ENCODE data around the gene XK. TPM values are rescaled to one million over a fixed set of nuclear protein-coding genes. Genes with fewer than 3 reads are reported as not detected.

XK gene
- total RNA-seq, 2 donors from 2014 or later, result 0.17 to 0.33 TPM

GRCh38 chrX:37692918-37693317, 7.3 kb downstream of the XK start:
- Mint-ChIP-seq H3K27me3 (peaks cover 0 to 4% of the 10 kb centered on the region in 2 donors), H3K36me3 (no peaks in the 10 kb centered on the region), H3K4me1 (ENCODE audit: low read depth in 2 of 2) (no peaks in the 10 kb centered on the region), H3K9me3 (no peaks in the 10 kb centered on the region), H3K4me3 (no peak overlapping the region), H3K27ac (no peak overlapping the region)
- ATAC-seq (no peak), DNase-seq (ENCODE audit: low spot score) (no peak)

- Mint-ChIP-seq H3K27me3 (peaks cover 0 to 2% of the 10 kb centered on the region in 2 donors), H3K27ac (no peak overlapping the region), H3K4me1 (ENCODE audit: low read depth in 2 of 2) (no peaks in the 10 kb centered on the region), H3K4me3 (no peak overlapping the region), H3K9me3 (no peaks in the 10 kb centered on the region), H3K36me3 (no peaks in the 10 kb centered on the region)
- no peak for DNase-seq (ENCODE audit: low spot score)
- ATAC-seq, result no peak
These were observed 11.7 kb downstream of the XK start for GRCh38 chrX:37697169-37697760.

DNA sequence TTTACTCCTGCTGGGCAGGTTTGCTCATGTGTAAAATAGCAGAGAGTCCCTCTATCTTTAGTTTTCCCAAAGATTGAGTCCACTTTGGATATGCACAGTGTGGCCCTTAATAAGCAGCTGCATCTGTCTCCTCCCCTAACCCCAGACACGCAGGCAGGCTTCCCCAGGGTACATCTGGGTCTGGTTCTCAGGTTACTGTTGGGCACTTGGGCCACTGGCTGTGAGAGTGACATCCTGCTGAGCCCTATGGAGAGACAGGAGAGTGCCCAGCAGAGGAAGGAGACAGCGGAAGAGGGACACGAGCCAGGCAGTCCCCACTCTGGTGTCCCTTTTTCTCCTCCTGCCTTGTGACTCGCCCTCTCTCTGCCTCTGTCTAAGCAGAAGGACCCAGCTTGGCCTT, 16.0 kb downstream of the XK start:
- no peak for DNase-seq (ENCODE audit: low spot score)
- peak in 1 of 2 donors; percentile 50 for ATAC-seq
- H3K27me3 Mint-ChIP-seq, result no peaks in the 10 kb centered on the region
- H3K4me3 Mint-ChIP-seq, result no peak overlapping the region
- H3K27ac Mint-ChIP-seq, result no peak overlapping the region
- no peaks in the 10 kb centered on the region for H3K36me3 Mint-ChIP-seq
- H3K9me3 Mint-ChIP-seq, result no peaks in the 10 kb centered on the region
- no peaks in the 10 kb centered on the region for H3K4me1 Mint-ChIP-seq (ENCODE audit: low read depth in 2 of 2)

GRCh38 chrX:37711991-37712390, 26.4 kb downstream of the XK start:
- ATAC-seq (no peak), DNase-seq (ENCODE audit: low spot score) (no peak)
- H3K36me3 Mint-ChIP-seq, result no peaks in the 10 kb centered on the region
- H3K27ac Mint-ChIP-seq, result no peak overlapping the region
- no peaks in the 10 kb centered on the region for H3K4me1 Mint-ChIP-seq (ENCODE audit: low read depth in 2 of 2)
- peaks cover 0 to 17% of the 10 kb centered on the region in 2 donors for H3K27me3 Mint-ChIP-seq
- no peak overlapping the region for H3K4me3 Mint-ChIP-seq
- no peaks in the 10 kb centered on the region for H3K9me3 Mint-ChIP-seq

DNA sequence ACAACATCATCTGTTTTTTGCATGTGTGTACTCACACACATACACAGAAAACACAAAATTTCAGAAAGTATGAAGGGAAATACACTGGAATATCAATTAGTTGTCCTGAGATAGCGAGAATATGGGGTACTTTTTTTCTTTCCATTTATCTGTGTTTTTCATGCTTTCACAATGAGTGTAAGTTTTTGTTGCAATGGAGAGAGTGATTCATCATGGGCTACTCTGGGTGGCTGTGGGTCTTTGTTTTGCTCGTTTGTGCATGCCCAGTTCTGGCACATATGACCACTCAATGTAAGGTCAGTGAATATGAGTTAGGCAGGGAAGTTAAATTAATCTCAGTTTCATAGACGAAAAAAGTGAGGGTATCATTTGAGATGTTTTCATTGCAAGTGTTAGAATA, 26.9 kb downstream of the XK start:
- Mint-ChIP-seq H3K9me3 (no peaks in the 10 kb centered on the region), H3K27me3 (peaks cover 0 to 17% of the 10 kb centered on the region in 2 donors), H3K4me1 (ENCODE audit: low read depth in 2 of 2) (no peaks in the 10 kb centered on the region), H3K27ac (no peak overlapping the region), H3K4me3 (no peak overlapping the region), H3K36me3 (no peaks in the 10 kb centered on the region)
- ATAC-seq (no peak), DNase-seq (ENCODE audit: low spot score) (no peak)

- Mint-ChIP-seq H3K36me3 (peaks cover 6% of the 10 kb centered on the region), H3K27me3 (peaks cover 0 to 17% of the 10 kb centered on the region in 2 donors), H3K27ac (no peak overlapping the region), H3K9me3 (no peaks in the 10 kb centered on the region), H3K4me1 (ENCODE audit: low read depth in 2 of 2) (no peaks in the 10 kb centered on the region), H3K4me3 (no peak overlapping the region)
- ATAC-seq, result no peak
- no peak for DNase-seq (ENCODE audit: low spot score)
These were observed 28.9 kb downstream of the XK start for GRCh38 chrX:37714479-37714878.

DNA sequence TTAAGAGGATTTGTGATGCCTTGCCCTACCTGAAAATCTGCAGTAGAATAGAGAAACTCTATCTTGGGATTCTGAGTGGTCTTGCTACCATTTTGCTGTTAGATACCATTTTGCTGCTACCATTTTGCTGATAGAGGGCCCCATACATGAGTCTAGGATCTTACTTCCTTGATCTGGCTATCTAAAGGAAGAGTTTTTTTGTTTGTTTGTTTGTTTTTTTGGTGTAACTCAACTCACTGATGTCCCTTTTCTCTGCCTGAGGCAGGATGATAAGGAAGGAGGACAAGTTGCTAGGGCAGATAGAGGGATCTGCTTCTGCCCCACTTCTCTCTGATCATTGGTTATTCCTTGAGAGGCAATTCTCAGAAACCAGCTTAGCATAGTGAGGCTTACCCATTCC, 31.0 kb downstream of the XK start:
- ATAC-seq, result no peak
- no peaks in the 10 kb centered on the region for H3K9me3 Mint-ChIP-seq
- H3K36me3 Mint-ChIP-seq, result peaks cover 6% of the 10 kb centered on the region
- peaks cover 0 to 15% of the 10 kb centered on the region in 2 donors for H3K27me3 Mint-ChIP-seq
- DNase-seq (ENCODE audit: low spot score), result no peak
- no peaks in the 10 kb centered on the region for H3K4me1 Mint-ChIP-seq (ENCODE audit: low read depth in 2 of 2)
- no peak overlapping the region for H3K4me3 Mint-ChIP-seq
- no peak overlapping the region for H3K27ac Mint-ChIP-seq

GRCh38 chrX:37717708-37718107, 32.1 kb downstream of the XK start:
- ATAC-seq (no peak), DNase-seq (ENCODE audit: low spot score) (no peak)
- no peaks in the 10 kb centered on the region for H3K9me3 Mint-ChIP-seq
- H3K27ac Mint-ChIP-seq, result no peak overlapping the region
- peaks cover 6 to 21% of the 10 kb centered on the region in 2 donors for H3K27me3 Mint-ChIP-seq
- no peak overlapping the region for H3K4me3 Mint-ChIP-seq
- peaks cover 6% of the 10 kb centered on the region for H3K36me3 Mint-ChIP-seq
- H3K4me1 Mint-ChIP-seq (ENCODE audit: low read depth in 2 of 2), result no peaks in the 10 kb centered on the region

DNA sequence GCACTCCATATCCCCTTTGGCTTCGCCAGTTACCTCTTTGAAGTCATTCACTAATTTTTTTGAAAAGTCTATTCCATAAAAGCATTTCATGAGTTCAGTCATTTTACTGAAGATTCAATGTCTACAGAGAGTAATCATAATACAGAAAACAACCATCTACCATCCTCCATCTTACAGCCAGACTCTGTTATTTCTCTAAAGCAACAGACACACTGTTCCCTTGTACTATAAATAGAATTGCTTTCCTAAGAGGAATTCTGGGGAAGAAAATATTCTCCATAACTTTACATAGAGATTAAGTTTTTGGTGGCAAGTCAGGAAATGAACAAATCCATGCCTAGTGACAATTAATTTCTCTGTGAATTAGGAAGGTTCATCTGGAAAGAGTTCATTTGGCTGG, 37.0 kb downstream of the XK start:
- no peak overlapping the region for H3K27ac Mint-ChIP-seq
- ATAC-seq, result no peak
- H3K27me3 Mint-ChIP-seq, result peaks cover 13 to 16% of the 10 kb centered on the region in 2 donors
- no peaks in the 10 kb centered on the region for H3K9me3 Mint-ChIP-seq
- peaks cover 6% of the 10 kb centered on the region for H3K36me3 Mint-ChIP-seq
- H3K4me3 Mint-ChIP-seq, result no peak overlapping the region
- no peak for DNase-seq (ENCODE audit: low spot score)
- H3K4me1 Mint-ChIP-seq (ENCODE audit: low read depth in 2 of 2), result no peaks in the 10 kb centered on the region

- H3K27ac Mint-ChIP-seq, result no peak overlapping the region
- H3K36me3 Mint-ChIP-seq, result no peaks in the 10 kb centered on the region
- H3K27me3 Mint-ChIP-seq, result peaks cover 13 to 18% of the 10 kb centered on the region in 2 donors
- H3K4me3 Mint-ChIP-seq, result no peak overlapping the region
- no peaks in the 10 kb centered on the region for H3K4me1 Mint-ChIP-seq (ENCODE audit: low read depth in 2 of 2)
- no peaks in the 10 kb centered on the region for H3K9me3 Mint-ChIP-seq
- ATAC-seq, result no peak
- no peak for DNase-seq (ENCODE audit: low spot score)
These were observed 40.8 kb downstream of the XK start for GRCh38 chrX:37726346-37726745.

DNA sequence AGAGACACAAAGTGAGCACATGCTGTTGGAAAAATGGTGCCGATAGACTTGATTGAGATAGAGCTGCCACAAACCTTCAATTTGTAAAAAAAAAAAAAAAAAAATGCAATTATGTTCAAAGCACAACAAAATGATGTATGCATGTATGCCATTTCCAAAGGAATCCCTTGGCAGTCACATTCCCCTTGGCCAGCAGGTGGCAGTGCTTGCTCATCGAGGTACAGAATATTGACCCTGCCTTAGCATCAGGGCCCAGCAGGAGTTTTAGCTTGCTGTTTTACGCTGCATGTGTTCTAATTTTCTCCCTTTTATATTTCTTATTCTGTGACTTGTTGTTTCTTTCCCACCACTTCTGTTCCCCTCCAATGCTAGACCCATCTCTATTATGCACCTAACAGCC, 59.8 kb downstream of the XK start:
- ATAC-seq, result peak; percentile 60 to 62
- Mint-ChIP-seq H3K4me3 (peak overlapping the region; percentile 77), H3K4me1 (ENCODE audit: low read depth in 2 of 2) (peaks cover 18 to 19% of the 10 kb centered on the region in 2 donors)

DNA sequence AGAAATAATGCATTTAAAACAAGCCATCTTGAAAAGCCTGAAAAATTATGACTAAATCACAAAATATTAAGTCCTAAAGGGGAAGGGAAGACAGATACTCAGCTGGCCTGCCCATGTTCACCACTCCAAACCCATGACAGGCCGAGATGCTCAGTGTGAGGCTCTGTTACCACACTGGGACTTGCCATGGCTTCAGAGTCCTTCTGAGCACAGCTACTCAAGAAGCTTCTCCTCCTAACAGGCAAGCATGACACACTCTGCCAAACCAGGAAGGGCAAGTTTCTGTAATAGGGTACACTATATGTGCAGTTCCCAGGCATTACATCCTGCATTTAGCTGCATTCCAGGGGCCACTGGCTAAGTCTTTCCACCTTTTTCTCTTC, 60.2 kb downstream of the XK start:
- DNase-seq (ENCODE audit: low spot score), result no peak
- Mint-ChIP-seq H3K36me3 (no peaks in the 10 kb centered on the region), H3K27ac (peak overlapping the region; percentile 81 to 92), H3K4me3 (peak overlapping the region; percentile 77), H3K27me3 (peaks cover 0 to 18% of the 10 kb centered on the region in 2 donors), H3K4me1 (ENCODE audit: low read depth in 2 of 2) (peaks cover 18 to 19% of the 10 kb centered on the region in 2 donors), H3K9me3 (no peaks in the 10 kb centered on the region)
- peak; percentile 58 to 77 for ATAC-seq

More for the DNA sequence above, 59.8 kb downstream of the XK start:
- no peaks in the 10 kb centered on the region for H3K36me3 Mint-ChIP-seq
- H3K9me3 Mint-ChIP-seq, result no peaks in the 10 kb centered on the region
- DNase-seq (ENCODE audit: low spot score), result peak; percentile 74
- peaks cover 4 to 22% of the 10 kb centered on the region in 2 donors for H3K27me3 Mint-ChIP-seq
- H3K27ac Mint-ChIP-seq, result peak overlapping the region; percentile 81 to 92

DNA sequence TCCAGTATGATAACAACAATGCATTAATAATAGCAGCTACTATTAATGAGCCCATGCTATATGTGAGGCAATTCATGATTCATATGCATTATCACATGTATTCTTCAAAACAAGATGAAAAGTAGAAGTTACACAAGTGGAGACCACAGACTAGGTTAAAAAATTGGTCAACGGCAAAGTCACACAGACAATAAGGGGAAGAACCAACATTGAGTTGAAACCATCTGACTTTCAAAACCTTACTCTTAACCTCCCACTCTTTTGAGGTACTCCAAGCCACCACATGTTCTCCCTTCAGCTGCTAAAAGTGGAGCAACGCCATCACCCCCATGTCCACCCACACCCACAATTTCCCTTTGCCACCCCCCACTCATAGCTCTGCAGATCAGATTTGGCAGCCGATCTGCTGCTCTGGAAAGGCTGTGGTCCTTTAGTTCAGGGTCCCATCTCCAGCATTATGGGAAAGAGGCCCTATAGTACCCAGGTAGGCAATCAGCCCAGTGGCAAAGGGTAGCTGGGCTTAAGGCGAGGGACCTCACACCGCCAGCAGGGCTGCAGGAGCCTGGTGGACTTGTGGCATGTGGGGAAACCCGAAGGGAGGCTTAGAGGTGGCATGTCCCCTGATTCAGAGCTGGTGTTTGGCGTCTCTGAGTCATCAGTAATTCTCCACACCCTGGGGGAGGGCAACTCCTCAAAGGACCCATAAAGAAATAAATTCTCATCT, 60.8 kb downstream of the XK start:
- no peaks in the 10 kb centered on the region for H3K36me3 Mint-ChIP-seq
- peaks cover 0 to 15% of the 10 kb centered on the region in 2 donors for H3K27me3 Mint-ChIP-seq
- DNase-seq (ENCODE audit: low spot score), result peak; percentile 85
- peak; percentile 91 to 92 for ATAC-seq
- H3K9me3 Mint-ChIP-seq, result no peaks in the 10 kb centered on the region
- H3K4me1 Mint-ChIP-seq (ENCODE audit: low read depth in 2 of 2), result peaks cover 21 to 22% of the 10 kb centered on the region in 2 donors
- peak overlapping the region; percentile 77 for H3K4me3 Mint-ChIP-seq
- peak overlapping the region; percentile 81 to 92 for H3K27ac Mint-ChIP-seq

GRCh38 chrX:37746951-37747350, 61.4 kb downstream of the XK start:
- ATAC-seq (no peak), DNase-seq (ENCODE audit: low spot score) (no peak)
- Mint-ChIP-seq H3K36me3 (no peaks in the 10 kb centered on the region), H3K27me3 (peaks cover 0 to 10% of the 10 kb centered on the region in 2 donors), H3K9me3 (no peaks in the 10 kb centered on the region), H3K4me3 (peak overlapping the region; percentile 77), H3K27ac (peak overlapping the region; percentile 81 to 92), H3K4me1 (ENCODE audit: low read depth in 2 of 2) (peaks cover 24 to 26% of the 10 kb centered on the region in 2 donors)
